GM12878 (cell line): ENCODE data around the gene BMP8B. TPM values are rescaled to one million over a fixed set of nuclear protein-coding genes. Genes with fewer than 3 reads are reported as not detected.
"Not testable (repeated sequence)": the region's sequence is repeated elsewhere in the genome, so short reads cannot be mapped to it uniquely, and the experiment has no call there.

ENCODE experiments used
- ATAC-seq: fragments of 200-7000 bp; cut with Tn5 transposase; 3 replicates; pipeline ENCODE4 v1.9.1; 2020; ENCODE audit warnings: mild to moderate bottlenecking, moderate library complexity
- BruUV-seq: library from RNA; stranded (reverse); fragments of 400-500 nt; replicated peaks from 2 replicates; lab custom pipeline; 2021; lab: Mats Ljungman, UMichigan
- CTCF ChIA-PET: fragments of 300-600 bp; sonication (Branson Sonifier 250); formaldehyde crosslinking; extraction: SDS; loops from one replicate; lab custom pipeline; 2021; ENCODE audit warnings: inconsistent platforms; lab: Yijun Ruan, JAX
- POLR2A ChIA-PET: fragments of 350-600 bp; formaldehyde crosslinking; extraction: SDS; loops from one replicate; lab custom pipeline; 2021; ENCODE audit warnings: inconsistent platforms; lab: Charles Lee
- RAD21 ChIA-PET: fragments of 300-600 bp; sonication (Branson Sonifier 250); formaldehyde crosslinking; loops from one replicate; lab custom pipeline; 2023; ENCODE audit warnings: antibody characterized with exemption; ENCODE audit not compliant: unreplicated experiment; lab: Charles Lee
- SMC1A ChIA-PET: fragments of 300-600 bp; sonication (Branson Sonifier 250); formaldehyde crosslinking; loops from one replicate; lab custom pipeline; 2023; ENCODE audit not compliant: unreplicated experiment, uncharacterized antibody; lab: Charles Lee
- DNase-seq: peaks from one replicate; pipeline ENCODE4 v3.0.0-alpha.2; 2011; ENCODE audit warnings: low read depth, low spot score
- FAIRE-seq: peaks from 3 replicates; lab custom pipeline; 2011; peaks lifted over from hg19 to GRCh38; lab: Jason Lieb, UNC
- H2AFZ ChIP-seq: 2 replicates; pipeline ENCODE4 v1.6.0; 2011; ENCODE audit warnings: low read depth, low read length, control low read depth; ENCODE audit not compliant: control insufficient read depth
- H3K27ac ChIP-seq: 2 replicates; pipeline ENCODE4 v1.5.1; 2011; ENCODE audit warnings: control low read depth; ENCODE audit not compliant: control insufficient read depth, insufficient read depth
- H3K27me3 ChIP-seq, 2 experiments: replicated peaks in 1 of 2; 2 replicates each; pipeline versions ENCODE4 v1.6.0 to v1.6.1; 2011; ENCODE audit warnings: low read length in 1 of 2; ENCODE audit not compliant: control insufficient read depth in 2 of 2, insufficient read depth in 2 of 2
- H3K36me3 ChIP-seq, 2 experiments: 2 replicates each; pipeline ENCODE4 v1.5.1; 2011; ENCODE audit warnings: low read length in 1 of 2; ENCODE audit not compliant: control insufficient read depth in 2 of 2, insufficient read depth in 2 of 2
- H3K4me1 ChIP-seq: 2 replicates; pipeline ENCODE4 v1.6.1; 2011; ENCODE audit warnings: mild to moderate bottlenecking, low read length, moderate library complexity, mixed read lengths; ENCODE audit not compliant: control insufficient read depth, insufficient read depth
- H3K4me2 ChIP-seq: 2 replicates; pipeline ENCODE4 v1.6.0; 2011; ENCODE audit warnings: control low read depth; ENCODE audit not compliant: control insufficient read depth, insufficient read depth
- H3K4me3 ChIP-seq: fragments of 200-600 bp; sonication (generic); 2 replicates; pipeline ENCODE4 v1.5.1; 2016
- H3K79me2 ChIP-seq: 2 replicates; pipeline ENCODE4 v1.6.0; 2011; ENCODE audit warnings: low read length; ENCODE audit not compliant: control insufficient read depth, insufficient read depth
- H3K9ac ChIP-seq: 2 replicates; pipeline ENCODE4 v1.8.0; 2011; ENCODE audit warnings: low read length, control low read depth, mixed read lengths; ENCODE audit not compliant: control insufficient read depth, insufficient read depth
- H3K9me3 ChIP-seq: replicated peaks from 3 replicates; pipeline ENCODE4 v1.5.1; 2011; ENCODE audit warnings: mild to moderate bottlenecking, low read length; ENCODE audit not compliant: control insufficient read depth, insufficient read depth
- H4K20me1 ChIP-seq: 2 replicates; pipeline ENCODE4 v1.6.0; 2011; ENCODE audit not compliant: control insufficient read depth, insufficient read depth
- ATF3 ChIP-seq: IDR thresholded peaks from 2 replicates; pipeline ENCODE4 v1.6.1; 2011; ENCODE audit warnings: low read depth, mild to moderate bottlenecking, low read length, moderate library complexity, borderline replicate concordance; ENCODE audit errors: extremely low read depth
- BCL11A ChIP-seq: IDR thresholded peaks from 2 replicates; pipeline ENCODE4 v1.6.1; 2011; ENCODE audit warnings: low read depth, low read length
- BHLHE40 ChIP-seq, 2 experiments: fragments of 450-650 bp in 1 of 2; IDR thresholded peaks; 2 replicates each; pipeline ENCODE4 v1.6.1; 2011 to 2017; ENCODE audit warnings: low read depth in 2 of 2, borderline replicate concordance in 1 of 2, improper control_type of control experiment in 1 of 2, low read length in 1 of 2, mild to moderate bottlenecking in 1 of 2
- CHD2 ChIP-seq: IDR thresholded peaks from 2 replicates; pipeline ENCODE4 v1.6.1; 2011; ENCODE audit warnings: low read depth, low read length, improper control_type of control experiment, borderline replicate concordance
- DPF2 ChIP-seq: fragments of 450-650 bp; IDR thresholded peaks from 2 replicates; pipeline ENCODE4 v1.6.1; 2017; ENCODE audit warnings: mild to moderate bottlenecking
- E4F1 ChIP-seq: fragments of 450-650 bp; IDR thresholded peaks from 2 replicates; pipeline ENCODE4 v1.6.1; 2018; ENCODE audit warnings: borderline replicate concordance, mild to moderate bottlenecking; ENCODE audit not compliant: partially characterized antibody
- HCFC1 ChIP-seq: fragments of 150-350 bp; IDR thresholded peaks from 2 replicates; pipeline ENCODE4 v1.6.1; 2014; ENCODE audit warnings: low read length
- MEF2A ChIP-seq: IDR thresholded peaks from 2 replicates; pipeline ENCODE4 v1.6.1; 2011; ENCODE audit warnings: low read depth, mild to moderate bottlenecking, low read length, moderate library complexity; ENCODE audit not compliant: insufficient read depth
- POLR2A ChIP-seq: IDR thresholded peaks from 2 replicates; pipeline ENCODE4 v1.6.1; 2011; ENCODE audit warnings: low read depth, mild to moderate bottlenecking, low read length
- POLR2AphosphoS5 ChIP-seq: IDR thresholded peaks from 2 replicates; pipeline ENCODE4 v1.6.1; 2011; ENCODE audit warnings: mild to moderate bottlenecking, low read length, inconsistent platforms
- POU2F2 ChIP-seq: IDR thresholded peaks from 3 replicates; pipeline ENCODE4 v1.6.1; 2011; ENCODE audit warnings: low read depth, mild to moderate bottlenecking, low read length, borderline replicate concordance
- RUNX3 ChIP-seq: IDR thresholded peaks from 2 replicates; pipeline ENCODE4 v1.6.1; 2012; ENCODE audit warnings: low read length, inconsistent platforms
- SKIL ChIP-seq: fragments of 450-650 bp; IDR thresholded peaks from 2 replicates; pipeline ENCODE4 v1.6.1; 2017; ENCODE audit warnings: mild to moderate bottlenecking, low read depth, inconsistent platforms; ENCODE audit not compliant: poor library complexity, severe bottlenecking
- USF2 ChIP-seq: IDR thresholded peaks from 2 replicates; pipeline ENCODE4 v1.6.1; 2011; ENCODE audit warnings: low read depth, low read length, improper control_type of control experiment, borderline replicate concordance
- ZNF384 ChIP-seq: IDR thresholded peaks from 2 replicates; pipeline ENCODE4 v1.6.1; 2012; ENCODE audit warnings: low read depth, mild to moderate bottlenecking, low read length, improper control_type of control experiment, borderline replicate concordance
- WGBS: methylation state at CpG from one replicate; pipeline ENCODE4 v1.1.6; 2016; ENCODE audit warnings: low lambda C conversion rate; ENCODE audit not compliant: insufficient replicate concordance, insufficient coverage; ENCODE audit errors: missing lambda C conversion rate; 5-methylcytosine and 5-hydroxymethylcytosine counted together
- in situ Hi-C: fragments of 300-500 bp; cut with MboI; formaldehyde crosslinking; loops from 9 replicates; pipeline ENCODE4 v1.14.3; 2018; ENCODE audit warnings: mixed read lengths
- intact Hi-C: fragments of 100-400 bp; cut with micrococcal nuclease; formaldehyde crosslinking; loops from one replicate; pipeline ENCODE4 v1.14.2; 2022; ENCODE audit not compliant: unreplicated experiment
- polyA plus RNA-seq, 11 experiments: library from polyadenylated mRNA; depleted of rRNA in 4 of 11; unstranded in 6 of 11; stranded (reverse) in 5 of 11; fragments of >200 nt; fragmentation: Nextera tagmentation in 4 of 11; fragmentation: Illumina TruSeq in 1 of 11; extraction: Ambion mirVana in 4 of 11; extraction: Trizol in 1 of 11; gene quantifications; 1 replicate in 1 of 11; 2 replicates in 10 of 11; pipeline versions ENCODE4 v1.2.1 to v1.2.3, GENCODE V29; 2011 to 2016; ENCODE audit warnings: inconsistent platforms in 2 of 11, missing spikeins in 2 of 11, low read depth in 1 of 11
- total RNA-seq, 4 experiments: library from RNA; depleted of rRNA in 3 of 4; stranded (reverse); fragments of >200 nt in 3 of 4; fragmentation: Illumina TruSeq in 1 of 4; extraction: Trizol in 1 of 4; gene quantifications; 2 replicates each; pipeline versions ENCODE4 v1.2.1 to v1.2.3, GENCODE V29; 2013 to 2021

Gene BMP8B
- total and polyA plus RNA-seq, 10 of the 15 experiments (the other 5 are each of a cell fraction or from before 2014, with no cell fraction given): 0.09 to 1.2 (median 0.52) TPM

- ChIA-PET RAD21 (interaction anchor here (0.7 to 3.4 kb wide), 11 partner anchors 10 to 193 kb away, joined by 3 to 9 read pairs (median 3); partner anchors contain the start of genes BMP8B and PPIE), POLR2A (interaction anchor here (0.7 to 1.5 kb wide), 5 partner anchors 9 to 677 kb away, joined by 3 to 4 read pairs (median 3); no protein-coding TSS in a partner anchor), SMC1A (interaction anchor here (0.7 to 2.4 kb wide), 14 partner anchors 9 to 240 kb away, joined by 3 to 5 read pairs (median 3); partner anchors contain the start of gene PPIE), CTCF (interaction anchor here (0.6 to 5.2 kb wide), 34 partner anchors 9 to 625 kb away, joined by 3 to 39 read pairs (median 4); partner anchors contain the start of genes NT5C1A and PPIE)
- H3K36me3 ChIP-seq, H4K20me1 ChIP-seq, H3K79me2 ChIP-seq, H3K4me1 ChIP-seq, H3K9me3 ChIP-seq, in situ Hi-C loops, H3K4me3 ChIP-seq, H3K27me3 ChIP-seq: not testable (repeated sequence)
- DNase-seq (peak; percentile 78), FAIRE-seq (peak; percentile 96), ATAC-seq (peak; percentile 96)
- 18% methylated on average over 17 of the region's 26 CpGs for WGBS
- intact Hi-C loops: loop anchor here (1.0 to 5.0 kb wide), 2 partner anchors 97 to 192 kb away; no protein-coding TSS in a partner anchor
- Histone ChIP-seq H2AFZ (peak overlapping the region; percentile 96), H3K9ac (peak overlapping the region; percentile 8; the same call in 1 of the 2 replicates), H3K27ac (peak overlapping the region; percentile 53), H3K4me2 (peak overlapping the region; percentile 44)
- BruUV-seq: TSS peak; percentile 66
- TF ChIP-seq SKIL (peak; percentile 24), DPF2 (0 out of 2 replicates have a peak, but pooled peaks have one; percentile 31), RUNX3 (peak; percentile 84), CHD2 (0 out of 2 replicates have a peak, but pooled peaks have one; percentile 8), BCL11A (peak; percentile 23; the same call in 1 of the 2 replicates), E4F1 (peak; percentile 33), POLR2A (peak; percentile 61), POLR2AphosphoS5 (0 out of 2 replicates have a peak, but pooled peaks have one; percentile 50), USF2 (peak; percentile 56; the same call in 1 of the 2 replicates), MEF2A (0 out of 2 replicates have a peak, but pooled peaks have one; percentile 13), POU2F2 (0 out of 3 replicates have a peak, but pooled peaks have one; percentile 16), ZNF384 (0 out of 2 replicates have a peak, but pooled peaks have one; percentile 6), BHLHE40 (IDR thresholded peaks at IDR 0.05; ENCODE audit: borderline replicate concordance in 1 of 2, low read depth in 2 of 2, low read length in 1 of 2) (peak; percentile 89 to 94), ATF3 (peak; percentile 55; the same call in 1 of the 2 replicates), HCFC1 (0 out of 2 replicates have a peak, but pooled peaks have one; percentile 5)
Observed at GRCh38 chr1:39798859-39799769, 10.4 kb upstream of the BMP8B start.
